GM21576 (cell line): ENCODE measurements around the gene SIRT2.
"Not testable (repeated sequence)": the region's sequence is repeated elsewhere in the genome, so short reads cannot be mapped to it uniquely, and the experiment has no call there.

Experiments used
- ATAC-seq: cut with Tn5 transposase; IDR thresholded peaks from one replicate; pipeline ENCODE4 v1.9.1; 2021; ENCODE audit warnings: mild to moderate bottlenecking, moderate library complexity; ENCODE audit not compliant: unreplicated experiment

SIRT2 gene

DNA sequence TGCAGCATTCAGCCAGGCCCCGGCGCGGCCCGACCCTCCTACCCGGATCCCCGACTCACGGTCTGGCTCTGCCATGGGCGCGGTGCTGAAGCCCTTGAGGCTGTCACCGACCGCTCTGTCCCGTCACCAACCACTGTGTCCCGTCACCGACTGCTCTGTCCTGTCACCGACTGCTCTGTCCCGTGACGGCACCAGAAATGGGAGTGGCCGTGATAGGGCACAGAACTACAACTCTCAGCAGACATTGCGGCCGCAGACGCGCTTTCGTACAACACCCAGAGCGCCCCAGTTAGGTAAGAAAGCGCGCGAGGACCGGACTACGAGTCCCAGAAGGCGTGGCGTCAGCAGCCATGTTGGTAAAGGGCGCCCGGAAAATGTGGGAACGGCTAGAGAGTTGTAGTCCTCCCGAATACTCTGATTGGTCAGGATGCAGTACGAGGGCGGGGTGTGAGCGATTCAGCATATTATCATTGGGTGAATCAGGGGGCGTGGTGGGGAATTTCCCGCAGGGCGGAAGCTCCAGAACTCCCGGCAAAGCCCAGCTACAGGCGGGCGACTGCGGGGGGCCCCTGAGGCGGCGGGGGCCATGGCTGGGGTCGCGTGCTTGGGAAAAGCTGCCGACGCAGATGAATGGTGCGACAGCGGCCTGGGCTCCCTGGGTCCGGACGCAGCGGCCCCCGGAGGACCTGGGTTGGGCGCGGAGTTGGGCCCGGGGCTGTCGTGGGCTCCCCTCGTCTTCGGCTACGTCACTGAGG is at the start of gene SIRT2, which contains the start of gene NFKBIB:
TSS of gene SIRT2 (minus strand) at position 172 of the 755 bp plus-strand sequence. CDS start at position 75, 97 bp downstream.
TSS of gene NFKBIB (plus strand) at position 523 of the 755 bp plus-strand sequence. CDS start at position 587, 64 bp downstream.
- ATAC-seq: peak; percentile 89

DNA sequence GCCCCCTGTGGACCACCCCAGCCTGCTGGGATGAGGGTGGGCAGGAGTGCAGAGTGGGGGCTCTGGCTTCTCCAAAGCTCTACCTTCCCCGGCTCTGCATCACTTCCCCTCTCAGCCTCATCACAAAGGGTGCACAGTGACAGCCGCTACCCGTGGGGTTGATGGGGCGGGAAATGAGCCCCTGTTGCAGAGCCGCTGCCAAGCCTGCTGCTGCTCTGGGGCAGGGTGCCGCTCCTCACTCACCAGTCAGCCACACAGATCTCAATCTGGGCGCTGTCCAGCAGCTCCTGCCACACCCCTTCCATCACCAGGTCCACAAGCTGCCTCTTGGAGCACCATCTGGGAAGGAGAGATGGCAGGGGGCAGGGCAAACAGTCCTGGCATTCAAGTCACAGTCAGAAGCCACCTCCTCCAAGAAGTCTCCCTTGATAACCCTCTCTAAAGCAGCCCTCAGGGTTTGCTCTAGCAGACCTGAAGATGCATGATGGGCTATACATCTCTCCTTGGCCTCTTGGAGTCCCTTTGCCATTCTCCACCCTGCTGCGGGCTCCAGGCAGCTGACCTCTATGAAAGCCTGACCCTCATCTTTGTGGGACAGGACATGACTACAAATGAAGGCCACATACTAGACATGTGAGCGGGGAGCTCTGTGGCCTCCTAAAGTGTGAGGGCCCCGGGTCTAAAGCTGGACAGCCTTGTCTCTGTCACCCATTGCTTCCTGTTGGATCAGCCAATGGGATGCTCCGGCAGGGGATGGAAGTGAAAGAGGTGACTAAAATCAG is 47.0 kb upstream of the SIRT2 start:
- no peak for ATAC-seq

GRCh38 chr19:38945562-38946228 is 46.3 kb upstream of the SIRT2 start:
- ATAC-seq: no peak

DNA sequence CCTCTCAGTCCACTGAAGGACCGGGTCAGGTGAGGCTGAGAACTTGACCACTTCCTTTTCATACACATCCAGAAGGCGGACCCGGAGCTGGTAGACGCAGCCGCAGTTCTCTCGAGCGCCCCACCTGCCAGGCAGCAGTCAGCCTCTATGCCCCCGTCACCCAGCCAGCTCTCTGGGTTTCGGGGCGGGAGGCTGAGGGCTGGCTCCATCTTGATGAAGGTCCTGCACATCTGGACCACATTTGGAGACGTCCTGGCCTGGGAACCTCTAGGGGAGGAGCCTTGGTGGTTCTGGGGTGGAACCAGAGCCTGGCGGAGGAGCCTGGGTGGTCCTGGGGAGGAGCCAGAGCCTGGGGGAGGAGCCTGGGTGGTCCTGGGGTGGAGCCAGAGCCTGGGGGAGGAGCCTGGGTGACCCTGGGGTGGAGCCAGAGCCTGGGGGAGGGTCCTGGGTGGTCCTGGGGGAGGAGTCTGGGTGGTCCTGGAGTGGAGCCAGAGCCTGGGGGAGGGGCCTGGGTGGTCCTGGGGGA is 45.6 kb upstream of the SIRT2 start:
- ATAC-seq: no peak

GRCh38 chr19:38942471-38943181 is 43.2 kb upstream of the SIRT2 start:
- no peak for ATAC-seq

- no peak for ATAC-seq
These were observed 42.6 kb upstream of the SIRT2 start for GRCh38 chr19:38941979-38942378.

GRCh38 chr19:38941466-38941865 is 42.0 kb upstream of the SIRT2 start:
- ATAC-seq: not testable (repeated sequence)

DNA sequence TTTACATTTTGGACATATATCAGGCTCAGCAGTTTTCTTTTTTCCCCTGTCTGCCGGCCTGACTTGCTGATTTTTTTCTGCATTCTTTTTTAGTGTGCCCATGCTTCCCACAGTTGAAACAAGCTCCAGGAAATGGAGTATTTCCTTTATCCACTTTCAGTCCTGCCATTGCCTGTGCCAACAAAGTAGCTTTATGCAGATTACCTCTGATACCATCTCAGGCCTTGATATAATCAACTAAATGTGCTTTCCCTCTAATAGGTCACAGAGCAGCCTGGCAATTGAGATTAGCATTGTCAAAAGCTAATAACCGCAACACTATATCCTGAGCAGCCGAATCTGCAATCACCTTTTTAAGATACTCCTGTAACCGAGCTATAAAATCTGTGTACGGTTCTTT is 40.5 kb upstream of the SIRT2 start:
- ATAC-seq: no peak

GRCh38 chr19:38933544-38933943 is 34.1 kb upstream of the SIRT2 start:
- no peak for ATAC-seq

GRCh38 chr19:38932425-38933179 is 33.2 kb upstream of the SIRT2 start:
- ATAC-seq: no peak

- no peak for ATAC-seq
These were observed 32.0 kb upstream of the SIRT2 start for GRCh38 chr19:38931521-38931793.

DNA sequence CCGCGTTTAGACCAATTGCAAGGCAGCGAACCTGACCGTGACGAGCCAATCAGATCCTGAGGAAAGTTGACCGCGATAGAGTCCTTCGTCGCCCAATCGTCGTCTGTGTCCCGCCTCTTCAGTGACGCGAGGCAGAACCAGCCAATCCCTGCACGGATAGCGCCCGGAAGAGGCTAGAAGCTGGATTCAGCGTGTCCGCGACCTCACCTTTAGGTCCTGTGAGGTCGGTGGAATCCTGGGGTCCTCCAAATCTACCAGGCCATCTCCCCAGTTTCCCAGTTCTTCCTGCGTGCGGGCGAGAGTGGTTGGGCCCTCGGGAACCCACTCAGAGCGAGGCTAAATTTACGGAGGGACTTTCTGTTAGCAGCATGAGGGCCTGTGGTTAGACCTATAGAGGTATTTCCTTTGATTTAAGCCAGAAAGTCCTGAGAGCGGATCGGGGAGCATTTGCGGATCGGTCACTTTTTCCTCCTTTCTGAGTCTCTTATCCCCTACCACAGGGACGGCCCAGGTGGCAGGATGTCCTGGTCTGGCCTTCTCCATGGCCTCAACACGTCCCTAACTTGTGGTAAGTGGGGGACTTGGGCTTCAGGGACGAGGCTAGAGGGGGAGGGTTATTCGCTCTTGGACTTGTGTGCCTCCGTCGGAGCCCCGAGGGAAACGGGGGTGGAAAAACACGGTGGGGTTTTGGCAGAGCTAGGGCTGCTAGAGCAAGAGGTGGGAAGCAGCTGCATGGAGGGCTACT is 31.5 kb upstream of the SIRT2 start, which contains the start of gene MRPS12:
TSS of gene MRPS12 (plus strand) at position 169 of the 745 bp plus-strand sequence. CDS start at position 520, 351 bp downstream.
- ATAC-seq: peak; percentile 90

DNA sequence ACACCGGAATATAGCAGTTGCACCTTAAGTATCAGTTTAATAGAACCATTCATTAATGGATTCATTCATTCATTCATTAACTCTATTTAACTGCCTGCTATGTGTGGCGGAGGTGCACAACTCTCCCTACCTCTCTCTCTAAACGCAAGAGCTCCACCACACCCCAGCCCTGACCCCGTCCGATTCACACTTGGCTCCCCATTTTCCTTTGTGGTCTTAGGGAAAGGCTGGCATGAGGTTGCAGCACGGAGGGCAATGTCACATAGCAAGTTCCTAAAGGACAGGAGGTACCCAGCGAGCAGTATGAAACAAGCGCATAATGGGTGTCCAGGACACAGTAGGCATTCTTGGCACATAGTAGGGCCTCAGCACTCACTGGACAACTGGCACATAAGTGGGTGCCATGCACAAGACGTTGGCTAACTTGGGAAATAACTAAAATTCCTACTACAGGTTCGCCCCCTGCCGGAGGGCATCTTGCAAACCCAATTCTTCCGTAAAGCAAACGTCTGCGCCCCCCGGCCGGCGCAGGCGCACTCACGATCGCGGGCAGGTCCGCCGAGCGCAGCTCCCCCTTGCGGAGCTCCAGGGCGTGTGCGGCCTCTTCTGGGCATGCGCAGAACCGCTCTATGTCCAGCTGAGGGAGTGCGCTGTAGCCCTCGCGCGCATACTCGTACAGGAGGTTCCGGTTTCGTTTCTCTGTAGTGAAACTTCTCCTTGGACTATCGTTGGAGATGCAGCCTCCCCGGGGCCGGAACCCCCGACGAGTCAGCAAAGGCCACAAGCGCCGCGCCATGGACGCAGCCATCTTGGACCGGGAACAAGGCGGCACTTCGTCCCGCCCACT is 30.7 kb upstream of the SIRT2 start, which contains the start of gene SARS2:
TSS of gene SARS2 (minus strand) at position 835 of the 847 bp plus-strand sequence. CDS start at position 808, 27 bp downstream.
- ATAC-seq: peak; percentile 60

- ATAC-seq: no peak
These were observed 29.1 kb upstream of the SIRT2 start for GRCh38 chr19:38928391-38929001.

GRCh38 chr19:38924388-38924787 is 25.0 kb upstream of the SIRT2 start:
- ATAC-seq: no peak

DNA sequence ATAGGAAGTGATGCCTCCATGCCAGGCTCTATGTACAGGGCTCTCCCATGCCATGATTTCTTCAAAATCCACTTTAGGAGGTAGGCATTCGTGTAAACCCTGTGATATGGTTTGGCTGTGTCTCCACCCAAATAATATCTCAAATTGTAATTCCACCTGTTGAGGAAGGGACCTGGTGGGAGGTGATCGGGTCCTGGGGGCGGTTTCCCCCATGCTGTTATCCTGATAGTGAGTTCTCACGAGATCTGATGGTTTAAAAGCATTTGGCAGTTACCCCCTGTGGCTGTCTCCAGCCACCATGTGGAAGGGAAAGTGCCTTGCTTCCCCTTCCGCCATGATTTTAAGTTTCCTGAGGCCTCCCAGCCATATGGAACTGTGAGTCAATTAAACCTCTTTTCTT is 23.1 kb upstream of the SIRT2 start:
- no peak for ATAC-seq

GRCh38 chr19:38921420-38922274 is 22.2 kb upstream of the SIRT2 start:
- ATAC-seq: no peak
